RWPE1 (cell line): ENCODE results near the gene PRSS50.

Source experiments
- CTCF ChIA-PET: fragments of 350-600 bp; sonication (Branson Sonifier 250); formaldehyde crosslinking; extraction: SDS; loops from one replicate; lab custom pipeline; 2021; lab: Yijun Ruan, JAX
- POLR2A ChIA-PET: fragments of 400-600 bp; formaldehyde crosslinking; extraction: SDS; loops from one replicate; lab custom pipeline; 2020; ENCODE audit warnings: antibody characterized with exemption; ENCODE audit not compliant: low non-redundant PET; lab: Yijun Ruan, JAX
- DNase-seq: peaks from one replicate; pipeline ENCODE4 v3.0.0; 2012; ENCODE audit warnings: low spot score
- H3K27ac ChIP-seq: fragments of 450-650 bp; 2 replicates; pipeline ENCODE4 v1.5.1; 2017
- TF ChIP-seq, protein P1 (sequence below): fragments of 450-650 bp; conservative IDR thresholded peaks from 2 replicates; pipeline ENCODE4 v1.5.1; 2017; ENCODE audit warnings: low read depth, mild to moderate bottlenecking

Gene PRSS50

DNA sequence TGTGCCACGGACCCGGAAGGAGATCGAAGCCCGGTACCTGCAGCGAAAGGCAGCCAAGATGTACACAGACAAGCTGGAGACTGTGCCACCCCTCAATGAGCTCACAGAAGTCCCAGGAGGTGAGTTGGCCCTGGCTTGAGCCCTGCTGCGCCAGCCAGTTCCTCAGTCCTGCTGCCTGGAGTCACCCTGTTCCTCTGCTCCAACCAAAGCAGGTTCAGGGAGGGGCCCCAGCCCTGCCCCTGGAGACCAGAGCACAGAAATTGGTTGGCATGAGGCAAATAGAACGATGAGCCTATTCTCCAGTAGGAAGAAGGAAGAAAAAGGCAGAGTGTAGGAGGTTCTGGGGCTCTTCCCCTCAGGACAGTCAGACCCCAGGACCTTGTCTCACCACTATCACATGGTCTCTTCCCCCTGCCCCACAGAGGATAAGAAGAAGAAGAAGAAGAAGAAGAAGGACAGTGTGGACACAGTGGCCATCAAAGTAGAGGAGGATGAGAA lies 8.5 kb downstream of the PRSS50 start:
- TF ChIP-seq, protein P1, sequence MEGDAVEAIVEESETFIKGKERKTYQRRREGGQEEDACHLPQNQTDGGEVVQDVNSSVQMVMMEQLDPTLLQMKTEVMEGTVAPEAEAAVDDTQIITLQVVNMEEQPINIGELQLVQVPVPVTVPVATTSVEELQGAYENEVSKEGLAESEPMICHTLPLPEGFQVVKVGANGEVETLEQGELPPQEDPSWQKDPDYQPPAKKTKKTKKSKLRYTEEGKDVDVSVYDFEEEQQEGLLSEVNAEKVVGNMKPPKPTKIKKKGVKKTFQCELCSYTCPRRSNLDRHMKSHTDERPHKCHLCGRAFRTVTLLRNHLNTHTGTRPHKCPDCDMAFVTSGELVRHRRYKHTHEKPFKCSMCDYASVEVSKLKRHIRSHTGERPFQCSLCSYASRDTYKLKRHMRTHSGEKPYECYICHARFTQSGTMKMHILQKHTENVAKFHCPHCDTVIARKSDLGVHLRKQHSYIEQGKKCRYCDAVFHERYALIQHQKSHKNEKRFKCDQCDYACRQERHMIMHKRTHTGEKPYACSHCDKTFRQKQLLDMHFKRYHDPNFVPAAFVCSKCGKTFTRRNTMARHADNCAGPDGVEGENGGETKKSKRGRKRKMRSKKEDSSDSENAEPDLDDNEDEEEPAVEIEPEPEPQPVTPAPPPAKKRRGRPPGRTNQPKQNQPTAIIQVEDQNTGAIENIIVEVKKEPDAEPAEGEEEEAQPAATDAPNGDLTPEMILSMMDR, result no peak
- CTCF ChIA-PET, result no interaction called here
- POLR2A ChIA-PET, result no interaction called here
- no peak overlapping the region for H3K27ac ChIP-seq
- no peak for DNase-seq

DNA sequence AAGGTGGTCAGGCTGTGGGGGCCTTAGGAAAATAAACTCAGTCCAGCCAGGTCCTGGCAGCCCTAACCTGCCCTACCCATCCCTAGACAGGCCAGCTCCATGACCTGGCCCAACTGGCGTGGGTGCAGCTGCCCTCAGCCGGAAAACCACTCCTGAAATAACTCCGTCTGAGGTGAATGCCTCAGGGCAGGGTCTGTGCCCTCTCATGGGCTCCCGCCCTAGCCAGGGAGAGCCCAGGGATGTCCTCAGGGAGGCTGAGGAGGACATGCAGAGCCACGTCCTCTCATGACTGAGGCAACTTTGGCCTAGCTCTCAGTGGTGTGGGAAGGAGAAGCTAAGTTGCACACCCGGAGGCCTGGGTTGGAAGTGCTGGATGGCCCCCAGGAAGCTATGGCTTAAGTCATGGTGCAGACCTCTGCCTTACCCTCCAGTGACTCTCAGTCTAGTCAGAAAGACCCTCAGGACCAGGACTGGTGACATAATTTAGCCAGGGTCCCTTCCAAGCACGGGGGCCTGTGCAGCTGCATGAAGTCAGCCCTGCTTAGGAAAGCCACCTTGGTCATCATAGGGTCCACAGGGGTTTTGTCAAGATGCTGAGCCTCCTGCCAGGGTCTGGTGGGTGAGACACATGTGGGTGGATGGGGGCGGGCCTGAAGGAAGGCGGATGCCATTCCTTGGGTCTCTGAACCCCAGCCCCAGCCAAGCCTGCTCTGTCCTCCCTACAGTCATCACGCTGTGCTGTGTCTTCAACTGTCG lies 9.1 kb downstream of the PRSS50 start:
- no peak for DNase-seq
- no peak overlapping the region for H3K27ac ChIP-seq
- CTCF ChIA-PET, result interaction anchor here (1.2 kb wide), 1 partner anchor 186 kb away, joined by 3 read pairs; no protein-coding TSS in a partner anchor
- POLR2A ChIA-PET, result no interaction called here
- TF ChIP-seq, protein P1, result no peak

DNA sequence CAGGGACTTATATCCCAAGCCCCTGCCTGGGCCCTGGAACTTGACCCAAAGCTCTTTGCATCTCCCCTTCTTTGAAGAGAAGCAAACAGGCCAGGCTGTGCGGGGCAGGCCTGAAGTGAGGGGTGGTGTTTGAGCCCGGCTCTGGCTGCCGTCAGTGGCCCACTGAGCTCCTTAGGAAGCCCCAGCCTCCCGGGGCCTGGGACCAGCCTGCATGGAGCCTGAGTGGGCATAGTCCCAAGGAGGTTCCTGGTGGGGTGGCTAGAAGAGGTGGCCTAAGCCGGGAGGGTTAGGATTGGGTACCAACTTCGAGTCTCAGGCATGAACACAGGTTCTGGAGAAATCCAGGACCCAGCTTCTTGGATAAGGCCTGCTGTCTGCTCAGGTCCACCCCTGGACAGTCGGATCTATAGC lies 10.1 kb downstream of the PRSS50 start:
- no peak for DNase-seq
- ChIA-PET CTCF (interaction anchor here (1.2 kb wide), 1 partner anchor 187 kb away, joined by 3 read pairs; no protein-coding TSS in a partner anchor), POLR2A (no interaction called here)
- TF ChIP-seq, protein P1, result no peak
- H3K27ac ChIP-seq, result no peak overlapping the region

DNA sequence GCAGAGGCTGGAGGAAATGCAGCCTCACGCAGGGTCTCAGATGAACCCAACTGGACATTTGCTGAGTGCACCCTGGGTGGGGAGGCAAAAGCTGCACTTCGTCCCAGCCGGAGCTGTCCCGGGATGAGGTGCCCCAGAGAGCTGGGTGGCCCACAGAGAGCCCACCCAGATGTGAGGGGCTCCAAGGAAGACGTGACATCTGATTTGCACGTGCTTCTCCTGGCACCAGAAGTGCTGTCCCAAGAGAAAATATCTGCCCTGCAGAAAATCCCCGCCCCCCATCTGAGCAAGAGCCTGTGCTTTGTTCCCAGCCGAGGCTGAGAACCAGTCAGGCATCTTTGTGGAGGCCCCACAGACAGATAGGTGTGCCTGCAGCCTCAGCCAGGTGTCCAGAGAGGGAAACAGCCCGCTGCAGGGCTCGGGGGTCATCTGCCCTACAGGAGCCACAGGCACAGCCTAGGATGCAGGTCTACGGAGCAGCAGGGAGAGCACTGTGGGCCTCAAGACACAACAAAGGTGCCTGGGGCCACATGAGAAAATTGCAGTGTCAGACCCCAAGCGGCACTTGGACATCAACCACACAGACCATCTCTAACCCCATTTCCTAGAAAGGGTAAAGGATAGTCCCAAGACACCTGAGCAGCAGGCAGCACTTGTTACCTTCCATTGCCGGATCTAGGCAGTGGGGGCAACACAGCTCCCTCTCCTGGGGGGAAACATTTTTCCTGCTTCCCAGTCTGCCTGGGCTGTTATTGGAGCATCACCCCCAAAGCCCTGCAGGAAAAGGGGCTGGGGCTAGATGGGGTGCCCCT lies 10.7 kb downstream of the PRSS50 start:
- no peak overlapping the region for H3K27ac ChIP-seq
- TF ChIP-seq, protein P1, result no peak
- ChIA-PET CTCF (interaction anchor here (0.6 to 1.6 kb wide), 3 partner anchors 188 to 358 kb away, joined by 3 to 4 read pairs (median 4); no protein-coding TSS in a partner anchor), POLR2A (no interaction called here)
- DNase-seq, result no peak

DNA sequence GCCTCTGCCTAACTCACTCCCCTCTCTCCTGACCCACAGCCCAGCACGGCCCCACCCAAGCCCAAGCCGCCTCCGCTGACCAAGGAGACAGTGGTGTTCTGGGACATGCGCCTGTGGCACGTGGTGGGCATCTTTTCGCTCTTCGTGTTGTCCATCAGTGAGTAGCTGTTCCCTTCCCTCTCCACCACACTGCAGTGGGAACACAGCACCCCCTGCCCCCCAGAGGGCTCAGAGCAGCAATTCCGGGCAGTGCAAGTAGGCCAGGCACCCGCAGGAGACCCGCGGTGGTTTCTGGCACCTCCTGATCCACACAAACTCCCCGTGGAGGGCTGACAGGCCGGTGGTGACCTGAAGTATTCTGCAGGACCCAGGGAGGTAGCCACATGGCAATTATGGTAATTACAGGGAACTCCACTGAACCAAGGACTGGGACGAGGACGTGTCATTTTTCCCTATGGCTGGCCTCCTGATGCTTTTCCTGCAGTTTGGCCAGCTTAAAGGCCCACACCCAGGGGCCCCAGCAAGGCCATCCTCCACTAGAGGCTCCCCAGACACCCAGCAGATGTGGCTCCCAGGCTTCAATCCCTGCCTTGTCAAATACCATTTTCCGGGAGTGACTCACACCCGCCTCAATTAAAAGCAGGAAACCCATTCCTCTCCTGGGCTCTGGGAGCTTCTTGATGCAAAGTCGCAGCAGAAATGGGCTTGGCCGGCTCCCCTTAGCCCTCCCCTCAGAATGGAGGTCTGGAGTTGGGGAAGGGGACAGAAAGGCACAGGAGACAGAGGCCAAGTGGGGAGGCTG lies 11.7 kb downstream of the PRSS50 start:
- POLR2A ChIA-PET, result no interaction called here

More for the DNA sequence above, 11.7 kb downstream of the PRSS50 start:
- DNase-seq, result peak; percentile 26
- TF ChIP-seq, protein P1, result no peak
- H3K27ac ChIP-seq, result no peak overlapping the region
- CTCF ChIA-PET, result interaction anchor here (0.5 to 1.6 kb wide), 12 partner anchors 24 to 1518 kb away, joined by 3 to 7 read pairs (median 4); no protein-coding TSS in a partner anchor
